ENCODE results near the gene TRIM50.

Gene TRIM50

GRCh38 chr7:73345951-73346350 is 18.1 kb upstream of the TRIM50 start:
- H3K27ac ChIP-seq = no peak overlapping the region
- no peak for TF ChIP-seq ZFX (IDR thresholded peaks at IDR 0.05; ENCODE audit: borderline replicate concordance)
- TF ChIP-seq, protein P1, sequence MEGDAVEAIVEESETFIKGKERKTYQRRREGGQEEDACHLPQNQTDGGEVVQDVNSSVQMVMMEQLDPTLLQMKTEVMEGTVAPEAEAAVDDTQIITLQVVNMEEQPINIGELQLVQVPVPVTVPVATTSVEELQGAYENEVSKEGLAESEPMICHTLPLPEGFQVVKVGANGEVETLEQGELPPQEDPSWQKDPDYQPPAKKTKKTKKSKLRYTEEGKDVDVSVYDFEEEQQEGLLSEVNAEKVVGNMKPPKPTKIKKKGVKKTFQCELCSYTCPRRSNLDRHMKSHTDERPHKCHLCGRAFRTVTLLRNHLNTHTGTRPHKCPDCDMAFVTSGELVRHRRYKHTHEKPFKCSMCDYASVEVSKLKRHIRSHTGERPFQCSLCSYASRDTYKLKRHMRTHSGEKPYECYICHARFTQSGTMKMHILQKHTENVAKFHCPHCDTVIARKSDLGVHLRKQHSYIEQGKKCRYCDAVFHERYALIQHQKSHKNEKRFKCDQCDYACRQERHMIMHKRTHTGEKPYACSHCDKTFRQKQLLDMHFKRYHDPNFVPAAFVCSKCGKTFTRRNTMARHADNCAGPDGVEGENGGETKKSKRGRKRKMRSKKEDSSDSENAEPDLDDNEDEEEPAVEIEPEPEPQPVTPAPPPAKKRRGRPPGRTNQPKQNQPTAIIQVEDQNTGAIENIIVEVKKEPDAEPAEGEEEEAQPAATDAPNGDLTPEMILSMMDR (IDR thresholded peaks at IDR 0.05) = no peak

- no peak for TF ChIP-seq ZFX (IDR thresholded peaks at IDR 0.05; ENCODE audit: borderline replicate concordance)
- TF ChIP-seq, protein P1 (IDR thresholded peaks at IDR 0.05) = no peak
- no peak overlapping the region for H3K27ac ChIP-seq
Observed at GRCh38 chr7:73345538-73345937, 17.7 kb upstream of the TRIM50 start.

- no peak for TF ChIP-seq ZFX (IDR thresholded peaks at IDR 0.05; ENCODE audit: borderline replicate concordance)
- TF ChIP-seq, protein P1 (IDR thresholded peaks at IDR 0.05) = no peak
- no peak overlapping the region for H3K27ac ChIP-seq
Observed at GRCh38 chr7:73343671-73344380, 15.9 kb upstream of the TRIM50 start.

DNA sequence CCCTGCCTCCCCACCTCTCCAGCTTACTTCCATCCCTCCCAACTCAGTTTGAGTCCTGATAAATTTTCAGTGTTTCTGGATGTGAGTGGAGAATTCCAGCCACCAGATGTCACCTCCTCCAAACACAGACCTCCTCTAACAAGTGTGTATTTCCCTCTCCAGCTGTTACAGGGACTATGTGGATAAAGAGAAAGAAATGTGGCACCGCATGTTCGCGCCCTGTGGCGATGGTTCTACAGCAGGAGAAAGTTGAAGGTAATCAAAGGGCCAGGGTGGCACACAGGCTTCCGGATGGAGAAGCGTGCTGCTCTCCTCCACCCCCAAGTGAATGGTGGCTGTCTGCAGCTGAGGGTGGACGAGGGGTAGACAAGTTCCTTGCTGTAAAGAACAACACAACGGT is 14.8 kb upstream of the TRIM50 start:
- no peak for TF ChIP-seq ZFX (IDR thresholded peaks at IDR 0.05; ENCODE audit: borderline replicate concordance)
- TF ChIP-seq, protein P1 (IDR thresholded peaks at IDR 0.05) = peak; percentile 74

GRCh38 chr7:73341877-73342276 is 14.0 kb upstream of the TRIM50 start:
- H3K27ac ChIP-seq = no peak overlapping the region
- TF ChIP-seq ZFX (IDR thresholded peaks at IDR 0.05; ENCODE audit: borderline replicate concordance) = no peak

More for the DNA sequence above, 14.8 kb upstream of the TRIM50 start:
- H3K27ac ChIP-seq = no peak overlapping the region

DNA sequence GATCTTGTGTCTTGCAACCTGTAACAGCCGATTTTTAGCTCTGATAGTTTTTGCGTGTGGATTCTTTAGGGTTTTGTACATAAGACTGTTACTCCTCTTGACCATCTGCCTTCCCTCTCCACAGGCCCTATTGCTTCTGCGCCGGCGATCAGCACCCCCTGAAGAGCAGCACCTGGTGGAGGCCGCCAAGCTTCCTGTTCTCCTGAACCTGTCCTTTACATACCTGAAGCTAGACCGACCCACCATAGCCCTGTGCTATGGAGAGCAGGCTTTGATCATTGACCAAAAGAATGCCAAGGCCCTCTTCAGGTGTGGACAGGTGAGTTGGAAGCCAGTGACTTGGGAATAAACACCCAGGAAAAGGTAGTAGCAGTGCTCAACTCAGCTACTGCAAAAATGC is 12.6 kb upstream of the TRIM50 start:
- no peak for TF ChIP-seq ZFX (IDR thresholded peaks at IDR 0.05; ENCODE audit: borderline replicate concordance)
- TF ChIP-seq, protein P1 (IDR thresholded peaks at IDR 0.05) = no peak
- H3K27ac ChIP-seq = no peak overlapping the region

- no peak overlapping the region for H3K27ac ChIP-seq
- TF ChIP-seq ZFX (IDR thresholded peaks at IDR 0.05; ENCODE audit: borderline replicate concordance) = no peak
- TF ChIP-seq, protein P1 (IDR thresholded peaks at IDR 0.05) = no peak
Observed at GRCh38 chr7:73338321-73338720, 10.4 kb upstream of the TRIM50 start.

DNA sequence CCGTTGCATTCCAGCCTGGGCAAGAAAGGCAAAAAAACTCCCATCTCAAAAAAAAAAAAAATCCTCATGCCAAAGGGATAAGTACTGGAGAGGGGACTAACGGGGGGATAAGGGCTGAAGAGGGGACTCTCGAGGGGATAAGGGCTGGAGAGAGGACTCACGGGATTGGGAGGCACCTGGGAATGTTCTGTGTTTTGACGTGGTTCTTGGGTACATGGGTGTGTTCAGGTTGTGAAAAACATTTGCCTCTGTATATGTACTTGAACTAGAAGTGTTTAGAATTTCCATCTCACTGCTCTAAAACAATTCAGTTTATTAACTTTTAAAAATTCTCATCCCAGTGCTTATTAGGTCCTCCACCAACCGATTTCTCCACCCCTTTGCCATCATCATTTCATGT is 4.6 kb upstream of the TRIM50 start:
- TF ChIP-seq, protein P1 (IDR thresholded peaks at IDR 0.05) = no peak
- TF ChIP-seq ZFX (IDR thresholded peaks at IDR 0.05; ENCODE audit: borderline replicate concordance) = no peak
- no peak overlapping the region for H3K27ac ChIP-seq
